Small intestine (tissue), 7 donors: ENCODE results near the gene GNPTG. TPM values are rescaled to one million over a fixed set of nuclear protein-coding genes. Genes with fewer than 3 reads are reported as not detected.

ENCODE experiments used
- DNase-seq, 2 donors: peaks; one replicate each; pipeline versions ENCODE4 v3.0.0 to v3.0.0-alpha.2; 2013
- FAIRE-seq: peaks from 2 replicates; lab custom pipeline; 2012; peaks lifted over from hg19 to GRCh38; lab: Jason Lieb, UNC
- H3K27ac ChIP-seq, 3 donors: one replicate each; pipeline ENCODE4 v1.5.1; 2013; ENCODE audit warnings: low read length in 2 of 3, mild to moderate bottlenecking in 2 of 3, control low read depth in 1 of 3, inconsistent platforms in 1 of 3, low read depth in 1 of 3, moderate library complexity in 1 of 3
- H3K27me3 ChIP-seq, 3 donors: one replicate each; pipeline ENCODE4 v1.6.1; 2013; ENCODE audit warnings: low read length in 3 of 3, inconsistent platforms in 1 of 3; ENCODE audit not compliant: control insufficient read depth in 3 of 3, insufficient read depth in 3 of 3
- H3K36me3 ChIP-seq, 3 donors: one replicate each; pipeline ENCODE4 v1.6.1; 2013; ENCODE audit warnings: low read length in 3 of 3, inconsistent platforms in 1 of 3, low read depth in 1 of 3, mild to moderate bottlenecking in 1 of 3, moderate library complexity in 1 of 3; ENCODE audit not compliant: control insufficient read depth in 3 of 3, insufficient read depth in 2 of 3
- H3K4me1 ChIP-seq, 3 donors: one replicate each; pipeline ENCODE4 v1.6.1; 2013; ENCODE audit warnings: low read length in 2 of 3, inconsistent platforms in 1 of 3, low read depth in 1 of 3, mild to moderate bottlenecking in 1 of 3, moderate library complexity in 1 of 3; ENCODE audit not compliant: control insufficient read depth in 3 of 3, insufficient read depth in 2 of 3
- H3K4me3 ChIP-seq, 3 donors: one replicate each; pipeline ENCODE4 v1.5.1; 2013; ENCODE audit warnings: low read length in 3 of 3, control low read depth in 1 of 3, inconsistent platforms in 1 of 3, low read depth in 1 of 3, mild to moderate bottlenecking in 1 of 3, moderate library complexity in 1 of 3
- H3K9me3 ChIP-seq, 2 donors: one replicate each; pipeline ENCODE4 v1.6.1; 2013; ENCODE audit warnings: low read depth in 1 of 2, low read length in 1 of 2; ENCODE audit not compliant: control insufficient read depth in 2 of 2, insufficient read depth in 1 of 2
- WGBS, 3 donors: extraction: QIAGEN DNeasy Blood & Tissue Kit; methylation state at CpG; one replicate each; pipeline ENCODE4 v1.1.7; 2013; 5-methylcytosine and 5-hydroxymethylcytosine counted together
- polyA plus RNA-seq, 4 donors: library from polyadenylated mRNA; stranded (reverse) in 3 of 4; unstranded in 1 of 4; fragments of 200-250 nt in 3 of 4; fragments of 120-200 nt in 1 of 4; gene quantifications; one replicate each; pipeline versions ENCODE4 v1.2.1 to v1.2.3, GENCODE V29; 2013
- donor health status: healthy with polysubstance abuse.
- donor health status: control.
- donor health status: control.
- donor health status: Bipolar disorder and iron deficiency.
- donor health status: healthy.

GNPTG gene
- polyA plus RNA-seq, 4 donors, result 34.3 to 84.7 (median 43.9) TPM

GRCh38 chr16:1401758-1402154 lies 50.0 kb downstream of the GNPTG start:
- H3K27me3 ChIP-seq, result no peaks in the 10 kb centered on the region
- no peak overlapping the region for H3K4me3 ChIP-seq
- H3K27ac ChIP-seq, result no peak overlapping the region
- H3K9me3 ChIP-seq, result no peaks in the 10 kb centered on the region
- no peaks in the 10 kb centered on the region for H3K4me1 ChIP-seq
- no peak for DNase-seq
- H3K36me3 ChIP-seq, result peaks cover 8 to 90% (median 16%) of the 10 kb centered on the region in 3 donors
- no peak for FAIRE-seq
- WGBS, 3 donors, result 92 to 94% (median 93%) methylated on average over 13 of the region's 13 CpGs

- peaks cover 0 to 4% (median 0%) of the 10 kb centered on the region in 3 donors for H3K4me1 ChIP-seq
- peaks cover 6 to 94% (median 16%) of the 10 kb centered on the region in 3 donors for H3K36me3 ChIP-seq
- H3K27ac ChIP-seq, result no peak overlapping the region
- WGBS, 3 donors, result 91 to 93% (median 91%) methylated on average over 22 of the region's 22 CpGs
- FAIRE-seq (no peak), DNase-seq (no peak)
- no peaks in the 10 kb centered on the region for H3K9me3 ChIP-seq
- H3K4me3 ChIP-seq, result no peak overlapping the region
- no peaks in the 10 kb centered on the region for H3K27me3 ChIP-seq
Observed at GRCh38 chr16:1403036-1403435, 51.3 kb downstream of the GNPTG start.

- H3K27ac ChIP-seq, result no peak overlapping the region
- no peak for FAIRE-seq
- DNase-seq, result no peak
- H3K27me3 ChIP-seq, result no peaks in the 10 kb centered on the region
- H3K4me3 ChIP-seq, result no peak overlapping the region
- whole genome bisulfite sequencing, 3 donors, result 86 to 93% (median 91%) methylated on average over 14 of the region's 14 CpGs
- no peaks in the 10 kb centered on the region for H3K9me3 ChIP-seq
- H3K36me3 ChIP-seq, result peaks cover 6 to 87% (median 16%) of the 10 kb centered on the region in 3 donors
- H3K4me1 ChIP-seq, result peaks cover 0 to 9% (median 4%) of the 10 kb centered on the region in 3 donors
Observed at GRCh38 chr16:1403733-1404132, 52.0 kb downstream of the GNPTG start.

GRCh38 chr16:1407753-1408152 lies 56.0 kb downstream of the GNPTG start:
- 31 to 38% (median 32%) methylated on average over 10 to 11 of the region's 11 CpGs for WGBS, 3 donors
- H3K36me3 ChIP-seq, result peaks cover 0 to 74% (median 6%) of the 10 kb centered on the region in 3 donors
- no peaks in the 10 kb centered on the region for H3K27me3 ChIP-seq
- H3K9me3 ChIP-seq, result no peaks in the 10 kb centered on the region
- DNase-seq (no peak), FAIRE-seq (no peak)
- H3K27ac ChIP-seq, result peak overlapping the region in 2 of 3 donors; percentile 14 to 40
- peak overlapping the region in 2 of 3 donors; percentile 22 to 48 for H3K4me3 ChIP-seq
- peaks cover 0 to 9% (median 4%) of the 10 kb centered on the region in 3 donors for H3K4me1 ChIP-seq

GRCh38 chr16:1408171-1408837 lies 56.6 kb downstream of the GNPTG start:
- no peaks in the 10 kb centered on the region for H3K9me3 ChIP-seq
- peak overlapping the region; percentile 12 to 55 (median 48) for H3K4me3 ChIP-seq
- peaks cover 0 to 70% (median 2%) of the 10 kb centered on the region in 3 donors for H3K36me3 ChIP-seq
- H3K27me3 ChIP-seq, result no peaks in the 10 kb centered on the region
- peak; percentile 89 to 96 for DNase-seq
- no peak for FAIRE-seq
- WGBS, 3 donors, result 2 to 3% (median 3%) methylated on average over 34 to 42 of the region's 42 CpGs
- peaks cover 0 to 9% (median 4%) of the 10 kb centered on the region in 3 donors for H3K4me1 ChIP-seq
- peak overlapping the region in 2 of 3 donors; percentile 15 to 51 for H3K27ac ChIP-seq

- peaks cover 0 to 32% (median 0%) of the 10 kb centered on the region in 3 donors for H3K36me3 ChIP-seq
- 88 to 98% (median 95%) methylated on average over 2 of the region's 2 CpGs for WGBS, 3 donors
- H3K9me3 ChIP-seq, result no peaks in the 10 kb centered on the region
- FAIRE-seq, result no peak
- peaks cover 0 to 6% (median 4%) of the 10 kb centered on the region in 3 donors for H3K4me1 ChIP-seq
- H3K4me3 ChIP-seq, result no peak overlapping the region
- DNase-seq, result no peak
- no peak overlapping the region for H3K27ac ChIP-seq
- no peaks in the 10 kb centered on the region for H3K27me3 ChIP-seq
Observed at GRCh38 chr16:1412847-1413246, 61.1 kb downstream of the GNPTG start.

Other genes starting within 250 kb of the GNPTG start
- gene CACNA1H, start 198.8 kb upstream of the GNPTG start, polyA plus RNA-seq, result 1 to 10 TPM in 3 of 4 donors, under 1 TPM in 1; 0.22 to 7.0 (median 3.2) TPM
- 10 to 100 TPM in 2 of 4 donors, 1 to 10 TPM in 2; 3.3 to 40.9 (median 14.0) TPM for gene TPSG1, start 126.7 kb upstream of the GNPTG start, polyA plus RNA-seq
- gene TPSB2, start 121.7 kb upstream of the GNPTG start, polyA plus RNA-seq, result 10 to 100 TPM in 2 of 4 donors, 1 to 10 TPM in 1, under 1 TPM in 1; 0.47 to 58.7 (median 20.5) TPM
- gene TPSAB1, start 111.2 kb upstream of the GNPTG start, polyA plus RNA-seq, result 10 to 100 TPM in 2 of 4 donors, 1 to 10 TPM in 1, under 1 TPM in 1; 0.10 to 50.5 (median 15.4) TPM
- 1 to 10 TPM in 1 of 4 donors, under 1 TPM in 2, not detected in 1; 0.06 to 1.3 (median 0.81) TPM for gene TPSD1, start 95.9 kb upstream of the GNPTG start, polyA plus RNA-seq
- gene UBE2I, start 42.3 kb upstream of the GNPTG start, polyA plus RNA-seq, result 100 to 1,000 TPM in 1 of 4 donors, 10 to 100 TPM in 3; 38.7 to 123 (median 64.8) TPM
- gene BAIAP3, start 18.3 kb upstream of the GNPTG start, polyA plus RNA-seq, result 10 to 100 TPM in 1 of 4 donors, 1 to 10 TPM in 3; 4.5 to 10.5 (median 7.0) TPM
- 10 to 100 TPM; 38.7 to 67.8 (median 57.3) TPM for gene TSR3, start 53 bp upstream of the GNPTG start, polyA plus RNA-seq
- gene UNKL, start 62.8 kb downstream of the GNPTG start, polyA plus RNA-seq, result 10 to 100 TPM in 1 of 4 donors, 1 to 10 TPM in 3; 1.9 to 21.1 (median 4.6) TPM
- 10 to 100 TPM; 15.1 to 36.1 (median 28.2) TPM for gene UQCC4, start 68.8 kb downstream of the GNPTG start, polyA plus RNA-seq
- gene PERCC1, start 79.1 kb downstream of the GNPTG start, polyA plus RNA-seq, result under 1 TPM in 2 of 4 donors, not detected in 2; 0.58 to 0.69 TPM
- 1 to 10 TPM in 2 of 4 donors, under 1 TPM in 1, not detected in 1; 0.76 to 1.4 (median 1.4) TPM for gene CCDC154, start 92.6 kb downstream of the GNPTG start, polyA plus RNA-seq
- 10 to 100 TPM; 28.4 to 88.3 (median 42.8) TPM for gene CLCN7, start 123.1 kb downstream of the GNPTG start, polyA plus RNA-seq
- under 1 TPM in 2 of 4 donors, not detected in 2; 0.04 to 0.07 TPM for gene PTX4, start 137.0 kb downstream of the GNPTG start, polyA plus RNA-seq
- gene TELO2, start 141.4 kb downstream of the GNPTG start, polyA plus RNA-seq, result 10 to 100 TPM; 41.3 to 50.3 (median 44.7) TPM
- 10 to 100 TPM in 1 of 4 donors, 1 to 10 TPM in 3; 1.6 to 23.8 (median 7.0) TPM for gene TMEM204, start 181.7 kb downstream of the GNPTG start, polyA plus RNA-seq